NCI-H2196 treated with DMSO at 0.1 percent for 48 hours (cell line): ENCODE results near the gene ABCC4.

Experiments used
- DNase-seq: peaks from one replicate; lab custom pipeline; 2025; ENCODE audit not compliant: unreplicated experiment; lab: John Stamatoyannopoulos, UW

ABCC4 gene, protein sequence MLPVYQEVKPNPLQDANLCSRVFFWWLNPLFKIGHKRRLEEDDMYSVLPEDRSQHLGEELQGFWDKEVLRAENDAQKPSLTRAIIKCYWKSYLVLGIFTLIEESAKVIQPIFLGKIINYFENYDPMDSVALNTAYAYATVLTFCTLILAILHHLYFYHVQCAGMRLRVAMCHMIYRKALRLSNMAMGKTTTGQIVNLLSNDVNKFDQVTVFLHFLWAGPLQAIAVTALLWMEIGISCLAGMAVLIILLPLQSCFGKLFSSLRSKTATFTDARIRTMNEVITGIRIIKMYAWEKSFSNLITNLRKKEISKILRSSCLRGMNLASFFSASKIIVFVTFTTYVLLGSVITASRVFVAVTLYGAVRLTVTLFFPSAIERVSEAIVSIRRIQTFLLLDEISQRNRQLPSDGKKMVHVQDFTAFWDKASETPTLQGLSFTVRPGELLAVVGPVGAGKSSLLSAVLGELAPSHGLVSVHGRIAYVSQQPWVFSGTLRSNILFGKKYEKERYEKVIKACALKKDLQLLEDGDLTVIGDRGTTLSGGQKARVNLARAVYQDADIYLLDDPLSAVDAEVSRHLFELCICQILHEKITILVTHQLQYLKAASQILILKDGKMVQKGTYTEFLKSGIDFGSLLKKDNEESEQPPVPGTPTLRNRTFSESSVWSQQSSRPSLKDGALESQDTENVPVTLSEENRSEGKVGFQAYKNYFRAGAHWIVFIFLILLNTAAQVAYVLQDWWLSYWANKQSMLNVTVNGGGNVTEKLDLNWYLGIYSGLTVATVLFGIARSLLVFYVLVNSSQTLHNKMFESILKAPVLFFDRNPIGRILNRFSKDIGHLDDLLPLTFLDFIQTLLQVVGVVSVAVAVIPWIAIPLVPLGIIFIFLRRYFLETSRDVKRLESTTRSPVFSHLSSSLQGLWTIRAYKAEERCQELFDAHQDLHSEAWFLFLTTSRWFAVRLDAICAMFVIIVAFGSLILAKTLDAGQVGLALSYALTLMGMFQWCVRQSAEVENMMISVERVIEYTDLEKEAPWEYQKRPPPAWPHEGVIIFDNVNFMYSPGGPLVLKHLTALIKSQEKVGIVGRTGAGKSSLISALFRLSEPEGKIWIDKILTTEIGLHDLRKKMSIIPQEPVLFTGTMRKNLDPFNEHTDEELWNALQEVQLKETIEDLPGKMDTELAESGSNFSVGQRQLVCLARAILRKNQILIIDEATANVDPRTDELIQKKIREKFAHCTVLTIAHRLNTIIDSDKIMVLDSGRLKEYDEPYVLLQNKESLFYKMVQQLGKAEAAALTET (N-terminal part only)

DNA sequence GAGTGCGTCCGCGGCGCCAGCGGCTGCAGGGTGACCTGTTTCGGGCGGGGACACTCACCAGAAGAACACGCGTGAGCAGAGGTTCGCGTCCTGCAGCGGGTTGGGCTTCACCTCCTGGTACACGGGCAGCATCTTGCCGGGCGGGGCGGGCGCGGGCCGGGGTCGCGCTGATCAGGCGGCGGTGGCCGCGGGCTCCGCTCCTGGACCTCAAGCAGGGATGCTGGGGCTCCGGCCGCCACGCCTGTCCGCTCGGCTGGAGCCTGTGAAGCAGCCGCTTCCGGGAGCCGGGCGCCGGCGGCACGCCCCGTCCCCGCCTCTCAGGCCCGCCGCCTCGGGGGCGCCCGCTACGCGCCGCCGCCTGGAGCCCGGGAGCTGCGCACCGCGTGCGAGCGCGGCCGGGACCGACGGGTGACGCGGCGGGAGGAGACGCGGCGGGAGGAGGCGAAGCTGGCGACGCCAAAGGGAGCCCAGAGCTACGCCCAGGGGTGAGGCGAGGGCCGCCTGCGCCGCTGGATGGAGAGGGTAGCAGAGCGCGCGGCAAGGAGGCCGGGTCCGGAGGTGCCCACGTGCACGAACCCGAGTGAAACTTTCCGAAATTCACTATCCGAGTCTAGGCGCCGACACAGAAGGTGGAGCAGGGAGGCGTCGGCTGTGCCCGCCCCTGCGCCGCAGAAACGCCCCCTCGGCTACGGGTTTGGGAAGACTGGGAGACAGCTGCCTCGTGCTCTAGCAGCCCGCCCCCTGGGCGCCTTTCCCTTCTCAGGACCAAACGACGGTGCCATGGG, at the start of gene ABCC4:
TSS of gene ABCC4 (minus strand) at position 269 of the 785 bp plus-strand sequence. CDS start at position 132, 137 bp downstream.
- peak; percentile 6 for DNase-seq

DNA sequence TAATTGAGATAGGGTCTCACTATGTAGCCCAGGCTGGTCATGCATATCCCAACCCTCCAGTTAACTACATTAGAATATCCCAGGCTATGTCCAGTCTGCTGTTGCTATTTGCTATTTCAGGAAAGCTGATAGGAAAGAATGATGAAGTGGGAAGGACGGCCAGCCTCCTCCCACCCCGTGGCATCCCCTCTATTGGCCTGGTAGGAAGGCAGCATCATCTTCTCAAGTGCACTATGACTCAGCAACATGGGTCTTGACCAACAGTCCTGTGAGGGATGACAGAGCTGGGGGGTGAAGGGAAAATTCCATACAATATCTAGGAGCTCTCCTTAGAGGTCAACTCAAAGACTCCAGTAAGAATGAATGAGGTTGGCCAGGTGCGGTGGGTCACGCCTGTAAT, 48.0 kb upstream of the ABCC4 start:
- DNase-seq, result no peak

DNA sequence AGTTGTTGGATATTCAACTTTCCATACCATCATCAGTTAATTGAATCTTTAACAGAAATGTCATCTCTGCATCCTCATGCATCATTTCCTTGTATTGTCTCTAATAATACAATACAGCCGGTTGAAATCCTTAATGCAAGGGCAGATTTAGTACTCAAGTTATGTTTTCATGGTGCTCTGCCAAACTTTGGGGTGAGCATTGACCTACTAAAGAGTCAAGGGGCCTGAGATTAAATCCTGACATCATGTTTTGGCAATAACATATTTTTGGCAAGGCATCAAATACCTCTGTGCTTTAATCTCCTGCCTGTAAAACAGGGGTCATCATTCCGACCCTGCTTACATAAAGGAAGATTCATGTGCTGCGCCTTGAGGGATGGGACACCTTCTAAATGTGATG, 42.7 kb upstream of the ABCC4 start:
- DNase-seq, result no peak

DNA sequence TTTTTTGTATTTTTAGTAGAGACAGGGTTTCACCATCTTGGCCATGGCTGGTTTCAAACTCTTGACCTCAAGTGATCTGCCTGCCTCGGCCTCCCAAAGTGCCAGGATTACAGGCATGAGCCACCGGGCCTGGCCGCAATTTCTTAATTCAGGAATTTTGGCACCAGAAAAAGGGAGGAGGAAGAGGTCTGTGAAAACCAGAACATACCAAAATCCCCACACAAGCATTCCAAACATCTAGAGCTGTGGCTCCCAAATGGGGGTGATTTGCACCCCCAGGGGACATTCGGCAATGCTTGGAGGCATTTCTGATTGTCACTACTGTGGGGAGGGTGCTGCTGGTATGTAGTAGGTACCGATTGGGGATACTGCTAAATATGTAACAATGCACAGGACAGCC, 40.2 kb upstream of the ABCC4 start:
- DNase-seq, result no peak

DNA sequence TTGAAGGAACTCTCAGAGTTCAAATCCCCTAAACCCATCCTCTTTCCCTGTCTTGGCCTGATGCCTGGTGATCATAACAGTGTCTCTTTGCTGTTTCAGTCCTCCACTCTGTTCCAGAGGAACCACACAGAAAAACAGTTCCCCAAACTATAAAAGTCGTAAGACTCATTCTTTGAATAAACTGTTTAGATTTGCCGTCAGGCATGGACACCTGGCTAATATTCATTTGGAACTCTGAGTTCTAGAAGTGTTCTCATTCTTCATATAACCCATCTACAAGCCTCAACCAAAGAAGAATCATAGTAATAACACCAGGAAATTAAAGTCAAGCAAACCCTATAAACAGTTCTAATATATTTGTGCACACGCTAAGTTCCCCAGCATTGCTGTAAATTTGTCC, 37.7 kb upstream of the ABCC4 start:
- no peak for DNase-seq

DNA sequence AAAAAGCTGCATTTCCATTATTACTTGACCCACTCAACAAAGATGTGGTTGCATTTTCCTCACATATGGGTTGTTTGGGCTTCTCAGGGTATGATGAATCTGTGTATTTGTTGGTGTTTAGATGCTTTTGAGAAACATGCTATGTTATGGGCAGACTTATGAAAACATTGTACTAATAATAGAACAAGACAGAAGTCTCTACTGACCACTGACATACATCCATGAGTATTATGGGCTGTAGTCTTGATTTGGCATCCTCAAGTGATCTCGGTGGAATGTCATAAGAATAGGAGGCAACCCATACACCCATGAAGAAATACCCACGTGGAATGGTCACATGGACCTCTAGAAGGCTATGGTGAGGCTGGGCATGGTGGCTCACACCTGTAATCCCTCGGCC, 36.3 kb upstream of the ABCC4 start:
- DNase-seq, result no peak

DNA sequence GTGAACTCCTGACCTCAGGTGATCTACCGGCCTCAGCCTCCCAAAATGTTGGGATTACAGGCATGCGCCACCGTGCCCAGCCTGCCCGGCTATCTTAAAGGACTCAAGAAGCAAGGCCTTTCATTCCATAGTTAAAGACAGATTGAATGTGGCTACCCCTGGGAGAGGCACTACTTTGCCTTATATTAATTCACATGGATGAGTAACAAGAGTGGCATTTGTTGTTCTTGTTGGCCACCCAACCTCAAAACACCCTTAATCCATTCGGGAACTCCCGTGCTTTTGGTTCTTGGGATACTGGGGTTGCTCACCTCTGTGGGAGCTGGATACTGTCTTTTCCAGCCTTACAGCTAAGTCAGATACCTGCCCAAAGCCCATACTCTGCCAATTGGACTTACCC, 34.4 kb upstream of the ABCC4 start:
- DNase-seq, result no peak

DNA sequence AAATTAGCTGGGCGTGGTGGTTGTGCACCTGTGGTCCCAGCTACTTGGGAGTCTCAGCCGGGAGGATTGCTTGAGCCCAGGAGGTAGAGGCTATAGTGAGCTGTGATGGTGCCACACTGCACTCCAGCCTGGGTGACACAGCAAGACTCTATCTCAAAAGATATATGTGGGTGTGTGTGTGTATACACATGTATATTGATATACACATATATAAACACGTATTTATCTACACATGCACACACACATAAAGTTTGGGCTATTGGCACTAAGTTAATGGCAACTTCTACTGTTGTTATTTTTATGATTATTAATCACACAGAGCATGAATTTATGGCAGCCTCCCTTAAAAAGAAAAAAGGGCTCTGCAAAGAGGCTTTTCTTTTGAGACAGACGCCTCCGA, 27.1 kb upstream of the ABCC4 start:
- no peak for DNase-seq

DNA sequence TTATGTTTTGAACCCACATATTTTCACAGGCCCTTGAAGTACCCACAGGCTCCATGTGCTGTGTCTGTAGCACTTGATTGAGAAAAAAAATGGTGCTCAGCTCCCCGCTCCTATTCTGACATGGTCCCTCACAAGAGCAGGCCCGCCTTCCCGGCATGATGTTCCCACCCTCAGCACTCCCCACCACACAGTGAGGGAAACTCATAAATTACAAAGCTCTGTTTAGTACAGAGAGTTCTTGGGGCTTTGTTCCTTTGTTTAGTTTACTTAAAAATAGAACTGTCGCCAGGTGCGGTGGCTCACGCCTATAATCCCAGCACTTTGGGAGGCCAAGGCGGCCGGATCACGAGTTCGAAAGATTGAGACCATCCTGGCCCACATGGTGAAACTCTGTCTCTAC, 25.9 kb upstream of the ABCC4 start:
- no peak for DNase-seq

DNA sequence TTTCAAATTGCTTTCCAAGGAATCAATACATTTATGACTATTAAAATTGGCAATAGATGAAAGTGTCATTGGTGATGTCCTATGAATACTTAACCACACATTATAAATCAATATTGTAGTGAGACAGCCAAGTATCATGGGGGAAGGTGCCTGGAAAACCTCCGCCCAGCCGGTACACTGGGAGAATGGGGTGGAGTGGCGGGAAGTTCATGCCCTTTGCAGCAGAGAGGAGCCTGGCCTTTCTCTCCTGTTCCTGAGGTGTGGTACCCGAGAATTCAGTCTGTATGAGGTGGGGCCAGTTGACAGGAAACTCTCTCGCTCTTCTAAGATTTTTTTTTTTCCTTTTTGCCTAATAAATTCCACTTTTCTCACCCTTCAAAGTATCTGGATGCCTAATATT, 25.4 kb upstream of the ABCC4 start:
- no peak for DNase-seq

DNA sequence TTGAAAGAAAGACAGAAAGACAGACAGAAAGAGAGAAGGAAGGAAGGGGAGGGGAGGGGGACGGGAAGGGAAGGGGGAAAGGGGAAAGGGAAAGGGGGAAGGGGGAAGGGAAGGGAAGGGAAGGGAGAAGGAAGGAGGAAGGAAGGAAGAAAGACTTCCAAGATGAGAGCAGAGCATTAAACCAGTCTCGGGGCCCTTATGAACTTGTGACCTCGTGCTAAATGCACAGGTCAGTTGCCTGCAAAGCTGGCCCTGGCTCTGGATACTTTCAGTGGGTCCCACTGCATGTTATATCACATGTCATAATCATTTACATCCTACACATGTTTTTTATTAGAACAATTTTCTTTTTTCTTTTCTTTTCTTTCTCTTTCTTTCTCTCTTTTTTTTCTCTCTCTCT, 24.2 kb upstream of the ABCC4 start:
- no peak for DNase-seq

DNA sequence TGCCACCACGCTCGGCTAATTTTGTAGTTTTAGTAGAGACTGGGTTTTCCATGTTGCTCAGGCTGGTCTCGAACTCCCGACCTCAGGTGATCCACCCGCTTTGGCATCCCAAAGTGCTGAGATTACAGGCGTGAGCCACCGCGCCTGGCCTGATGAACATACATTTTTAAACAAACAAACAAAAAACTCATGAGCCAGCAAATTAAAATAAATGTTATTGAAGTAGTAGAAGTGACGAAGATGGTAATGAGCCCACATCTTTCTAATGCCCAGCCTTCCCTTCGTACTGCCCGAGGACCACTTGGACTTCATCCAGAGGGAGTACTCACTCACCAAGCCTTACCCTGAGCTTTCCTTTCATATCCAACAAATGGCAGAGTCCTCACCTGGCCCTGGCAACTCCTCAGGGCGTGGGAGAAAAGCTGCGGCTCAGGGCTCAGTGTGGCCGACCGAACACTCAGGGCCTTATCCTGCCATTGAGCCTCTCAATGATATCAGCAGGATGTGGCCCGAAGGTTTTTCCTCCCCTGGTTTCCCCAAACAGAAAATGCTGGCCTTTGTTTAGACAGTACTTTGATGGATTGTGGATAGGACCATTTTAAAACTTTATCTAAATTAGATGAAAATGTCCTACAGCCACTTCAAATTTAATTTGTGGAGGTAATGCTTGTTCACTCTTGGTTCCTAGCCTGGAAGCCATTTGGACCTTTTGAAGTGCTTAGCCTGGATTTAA, 22.8 kb upstream of the ABCC4 start:
- DNase-seq, result no peak

DNA sequence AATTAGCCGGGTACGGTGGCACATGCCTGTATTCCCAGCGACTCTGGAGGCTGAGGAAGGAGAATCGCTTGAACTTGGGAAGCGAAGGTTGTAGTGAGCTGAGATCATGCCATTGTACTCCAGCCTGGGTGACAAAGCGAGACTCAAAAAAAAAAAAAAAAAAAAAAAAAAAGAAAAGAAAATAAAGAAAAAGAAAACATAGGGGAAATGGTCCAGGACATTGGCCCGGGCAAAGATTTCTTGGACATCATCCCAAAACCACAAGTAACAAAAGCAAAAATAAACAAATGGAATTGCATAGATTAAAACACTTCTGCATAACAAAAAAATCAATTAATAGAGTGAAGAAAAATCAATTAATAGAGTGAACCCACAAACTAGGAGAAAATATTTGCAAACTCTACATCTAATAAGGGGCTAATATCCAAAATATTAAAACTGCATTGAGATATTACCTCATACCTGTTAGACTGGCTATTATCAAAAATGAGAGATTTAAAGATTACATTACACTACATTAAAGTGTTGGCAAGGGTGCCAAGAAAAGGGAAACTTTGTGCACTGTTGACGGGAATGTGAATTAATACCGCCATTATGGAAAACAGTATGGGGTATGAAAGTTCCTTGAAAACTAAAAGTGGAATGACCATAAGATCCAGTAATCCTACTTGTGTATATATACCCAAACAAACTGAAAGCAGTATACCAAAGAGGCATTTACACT, 18.5 kb upstream of the ABCC4 start:
- no peak for DNase-seq

DNA sequence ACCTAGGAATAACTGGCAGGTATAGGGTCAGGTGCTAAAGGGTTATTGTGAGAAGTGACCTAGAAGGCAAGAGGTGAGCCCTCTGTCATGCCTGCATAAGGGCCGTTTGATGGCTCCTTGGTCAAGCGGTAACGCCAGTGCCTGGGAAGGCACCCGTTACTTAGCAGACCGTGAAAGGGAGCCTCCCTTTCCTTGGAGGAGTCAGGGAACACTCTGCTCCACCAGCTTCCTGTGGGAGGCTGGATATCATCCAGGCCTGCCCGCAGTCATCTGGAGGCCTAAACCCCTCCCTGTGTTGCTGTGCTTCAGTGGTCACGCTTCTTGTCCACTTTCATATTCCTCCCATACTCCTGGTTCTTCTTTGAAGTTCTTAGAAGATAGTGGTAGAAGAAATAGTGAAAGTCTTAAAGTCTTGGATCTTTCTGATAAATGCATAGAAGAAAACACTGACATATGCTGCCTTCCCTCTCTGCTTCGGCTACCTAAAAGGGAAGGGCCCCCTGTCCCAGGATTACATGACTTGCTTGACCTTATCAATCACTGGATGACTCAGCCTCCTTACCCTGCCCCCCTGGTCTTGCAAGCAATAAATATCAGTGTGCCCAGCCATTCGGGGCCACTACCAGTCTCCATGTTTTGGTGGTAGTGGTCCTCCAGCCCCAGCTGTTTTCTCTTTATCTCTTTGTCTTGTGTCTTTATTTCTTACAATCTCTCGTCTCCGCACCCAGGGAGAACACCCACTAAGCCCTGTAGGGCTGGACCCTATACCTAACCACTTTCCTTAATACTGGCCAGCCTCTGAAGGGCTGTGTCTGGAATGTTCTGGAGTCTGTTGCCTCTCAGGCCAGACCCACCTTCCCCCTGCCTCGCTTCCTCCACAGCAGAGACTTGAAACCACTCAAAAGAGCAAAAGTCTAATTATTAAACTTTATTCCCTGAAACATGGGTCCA, 16.1 kb upstream of the ABCC4 start:
- DNase-seq, result no peak

DNA sequence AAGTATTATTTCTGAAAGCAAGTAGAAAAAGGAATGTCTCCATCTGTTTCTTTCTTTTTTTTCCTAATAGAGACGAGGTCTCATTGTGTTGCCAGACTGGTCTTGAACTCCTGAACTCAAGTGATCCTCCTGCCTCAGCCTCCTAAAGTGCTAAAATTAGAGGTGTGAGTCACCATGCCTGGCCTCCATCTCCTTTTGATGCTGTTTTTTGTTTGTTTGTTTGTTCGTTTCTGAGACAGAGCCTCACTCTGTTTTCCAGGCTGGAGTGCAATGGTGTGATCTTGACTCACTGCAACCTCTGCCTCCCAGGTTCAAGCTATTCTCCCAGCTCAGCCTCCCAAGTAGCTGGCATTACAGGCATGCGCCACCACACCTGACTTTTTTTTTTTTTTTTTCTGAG, 14.5 kb upstream of the ABCC4 start:
- no peak for DNase-seq

DNA sequence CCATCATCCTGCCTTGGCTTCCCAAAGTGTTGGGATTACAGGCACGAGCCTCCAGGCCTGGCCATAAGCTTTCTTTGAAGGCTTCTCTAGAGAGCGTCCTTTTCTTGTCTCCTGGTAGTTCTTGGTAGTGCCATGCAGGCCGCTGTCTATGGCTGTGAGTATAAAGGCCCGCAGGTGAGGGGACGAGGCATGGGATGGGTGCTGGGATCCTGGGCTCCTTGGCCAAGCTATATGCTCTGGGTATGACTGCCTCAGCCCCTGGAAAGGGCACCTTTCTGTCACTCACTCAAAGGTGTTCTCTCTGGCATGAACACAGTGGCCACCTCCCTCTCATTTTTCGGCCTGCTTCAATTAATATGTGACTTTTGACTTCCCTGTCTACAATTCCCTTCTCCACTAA, 6.3 kb upstream of the ABCC4 start:
- DNase-seq, result no peak

DNA sequence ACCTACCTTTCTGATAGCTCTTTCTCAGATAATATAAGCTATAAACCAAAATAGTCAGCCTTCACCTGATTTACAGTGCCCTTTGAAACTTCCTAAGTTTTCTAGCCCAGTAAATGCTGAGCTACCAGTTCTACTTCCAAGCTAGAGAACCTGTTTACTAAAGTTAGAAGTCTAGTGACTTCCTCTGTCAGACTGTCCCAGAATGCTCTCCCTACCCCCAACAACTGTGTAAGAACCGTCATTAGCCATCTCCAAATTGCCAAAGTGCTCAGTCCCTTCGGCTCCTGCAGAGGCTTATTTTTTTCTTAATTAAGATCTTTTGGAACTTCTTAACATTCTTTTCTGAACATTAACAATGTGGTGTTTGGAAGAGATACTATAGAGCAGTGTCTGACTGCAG, 3.2 kb upstream of the ABCC4 start:
- DNase-seq, result no peak

DNA sequence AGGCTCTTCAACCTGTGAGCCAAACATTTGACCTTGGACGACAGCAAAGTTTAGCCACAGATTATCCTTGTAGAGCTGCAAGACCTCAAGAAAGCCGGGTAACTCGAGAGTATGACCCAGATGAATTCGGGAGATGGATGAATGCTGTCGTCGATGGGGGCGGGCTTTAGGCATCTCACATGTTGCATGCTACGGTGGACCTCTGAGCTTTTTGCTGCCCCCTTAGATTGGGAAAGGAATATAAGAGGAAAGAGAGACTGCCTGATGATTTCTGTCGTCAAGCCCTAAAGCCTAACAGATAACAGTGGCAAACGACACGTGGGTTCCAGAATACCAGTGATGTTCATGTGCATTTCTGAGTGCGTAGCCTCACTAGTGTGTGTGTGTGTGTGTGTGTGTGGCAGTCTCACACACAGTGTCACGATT, 730 bp upstream of the ABCC4 start:
- no peak for DNase-seq
